ENCODE results near the gene AMIGO3.

AMIGO3 gene

DNA sequence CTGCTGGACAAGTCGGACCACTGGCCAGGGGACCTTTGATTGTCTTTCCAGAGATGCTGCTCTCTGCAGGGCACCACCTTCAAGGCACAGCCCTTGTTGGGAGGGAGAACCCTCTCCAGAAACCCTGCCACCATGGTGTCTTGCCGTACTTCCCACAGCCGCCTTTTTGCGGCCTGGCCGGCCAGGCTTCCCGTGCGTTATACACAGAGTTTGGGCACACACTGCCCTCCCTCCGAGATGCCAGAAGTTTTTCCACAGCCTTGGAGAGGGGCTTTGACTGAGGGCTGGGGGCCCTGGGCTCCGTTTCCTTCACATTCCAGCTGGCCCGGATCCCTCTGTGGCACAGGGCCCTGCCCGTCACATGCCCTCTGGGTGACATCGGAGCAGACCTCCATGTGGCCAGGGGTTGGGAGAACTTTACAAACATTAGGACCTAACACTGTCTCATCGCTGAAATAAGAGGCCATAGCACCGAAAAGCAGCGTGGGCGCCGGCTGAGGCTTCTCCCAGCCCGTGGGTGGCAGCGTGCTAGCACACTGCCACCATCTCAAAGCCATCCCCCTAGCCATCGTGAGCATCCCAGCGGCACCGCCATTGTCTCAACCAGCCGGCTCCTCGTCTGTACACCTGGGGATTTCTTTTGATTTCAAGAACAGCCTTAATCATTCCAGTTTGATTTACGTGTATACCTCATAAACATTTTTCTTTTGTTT lies 51.6 kb downstream of the AMIGO3 start:
- no peak for DNase-seq (ENCODE audit: low spot score)

All from hepatic stellate cell (primary cell).